ENCODE results near the gene PCBP4. TPM values are rescaled to one million over a fixed set of nuclear protein-coding genes. Genes with fewer than 3 reads are reported as not detected.

PCBP4 gene
- polyA plus RNA-seq (ENCODE audit: insufficient read length in 3 of 3): 10 to 100 TPM; 64.2 to 79.1 (median 73.4) TPM
- long read RNA-seq, donor 1, partial matches to known transcripts: 0 of 1 reads
- long read RNA-seq, donor 1, other reads (novel, unspliced or antisense): 0 of 1 reads
- long read RNA-seq, donor 2, partial matches to known transcripts: 6 of 8 reads
- long read RNA-seq, donor 2, other reads (novel, unspliced or antisense): 0 of 8 reads
- long read RNA-seq, donor 3, partial matches to known transcripts: 102 of 126 reads
- long read RNA-seq, donor 3, other reads (novel, unspliced or antisense): 22 of 126 reads
- long read RNA-seq, donor 4, partial matches to known transcripts: 0 of 4 reads
- long read RNA-seq, donor 4, other reads (novel, unspliced or antisense): 0 of 4 reads
- long read RNA-seq, donor 5, partial matches to known transcripts: 0 of 1 reads
- long read RNA-seq, donor 5, other reads (novel, unspliced or antisense): 0 of 1 reads
- long read RNA-seq, donor 6, partial matches to known transcripts: 95 of 176 reads
- long read RNA-seq, donor 6, other reads (novel, unspliced or antisense): 79 of 176 reads
- long read RNA-seq, donor 7, partial matches to known transcripts: 28 of 32 reads
- long read RNA-seq, donor 7, other reads (novel, unspliced or antisense): 0 of 32 reads
- long read RNA-seq, donor 8, partial matches to known transcripts: 0 of 1 reads
- long read RNA-seq, donor 8, other reads (novel, unspliced or antisense): 0 of 1 reads
- long read RNA-seq, donor 9, partial matches to known transcripts: 6 of 6 reads
- long read RNA-seq, donor 9, other reads (novel, unspliced or antisense): 0 of 6 reads
- long read RNA-seq, donor 10, partial matches to known transcripts: 10 of 13 reads
- long read RNA-seq, donor 10, other reads (novel, unspliced or antisense): 0 of 13 reads
- long read RNA-seq, donor 11: 0 reads
- long read RNA-seq, donor 12, transcript PCBP4-202 (13 exons, 2,015 nt): major isoform, 6 of 17 reads
- long read RNA-seq, donor 12, partial matches to known transcripts: 0 of 17 reads
- long read RNA-seq, donor 12, other reads (novel, unspliced or antisense): 8 of 17 reads
- long read RNA-seq, donor 13, partial matches to known transcripts: 21 of 22 reads
- long read RNA-seq, donor 13, other reads (novel, unspliced or antisense): 0 of 22 reads
- long read RNA-seq, donor 14: 0 reads
- long read RNA-seq, donor 15, partial matches to known transcripts: 0 of 12 reads
- long read RNA-seq, donor 15, other reads (novel, unspliced or antisense): 6 of 12 reads
- long read RNA-seq, donor 16, transcript PCBP4-202 (13 exons, 2,015 nt): major isoform, 6 of 7 reads
- long read RNA-seq, donor 16, partial matches to known transcripts: 0 of 7 reads
- long read RNA-seq, donor 16, other reads (novel, unspliced or antisense): 0 of 7 reads

GRCh38 chr3:51967384-51968169 is at the start of gene PCBP4:
Gene PCBP4, minus strand, starts transcription at chr3:51967454. Its CDS starts 6,214 bp downstream, at chr3:51961240.
- no peak for DNase-seq

GRCh38 chr3:52015438-52016228 is 48.4 kb upstream of the PCBP4 start:
- DNase-seq: no peak

- DNase-seq: no peak
These were observed 47.4 kb upstream of the PCBP4 start for GRCh38 chr3:52014613-52015012.

- no peak for DNase-seq
These were observed 46.7 kb upstream of the PCBP4 start for GRCh38 chr3:52013802-52014598.

GRCh38 chr3:52012699-52013098 is 45.4 kb upstream of the PCBP4 start:
- DNase-seq: no peak

GRCh38 chr3:52010431-52010830 is 43.2 kb upstream of the PCBP4 start:
- no peak for DNase-seq

GRCh38 chr3:52007291-52007690 is 40.0 kb upstream of the PCBP4 start:
- no peak for DNase-seq

- DNase-seq: no peak
These were observed 39.5 kb upstream of the PCBP4 start for GRCh38 chr3:52006820-52007133.

GRCh38 chr3:52006017-52006819 is 39.0 kb upstream of the PCBP4 start:
- DNase-seq: no peak

- peak; percentile 82 for DNase-seq
These were observed 38.3 kb upstream of the PCBP4 start for GRCh38 chr3:52005571-52005986.

GRCh38 chr3:52004906-52005395 is 37.7 kb upstream of the PCBP4 start:
- no peak for DNase-seq

- peak; percentile 64 for DNase-seq
These were observed 37.0 kb upstream of the PCBP4 start for GRCh38 chr3:52004163-52004787.

GRCh38 chr3:52002748-52003147 is 35.5 kb upstream of the PCBP4 start:
- no peak for DNase-seq

- DNase-seq: peak; percentile 81
These were observed 34.3 kb upstream of the PCBP4 start for GRCh38 chr3:52001443-52001974.

GRCh38 chr3:51999846-52000245 is 32.6 kb upstream of the PCBP4 start:
- DNase-seq: no peak

GRCh38 chr3:51998774-51999173 is 31.5 kb upstream of the PCBP4 start:
- DNase-seq: no peak

GRCh38 chr3:51997935-51998596 is 30.8 kb upstream of the PCBP4 start:
- no peak for DNase-seq
